K562 (cell line): ENCODE measurements around the gene DIPK1B. TPM values are rescaled to one million over a fixed set of nuclear protein-coding genes. Genes with fewer than 3 reads are reported as not detected.

Experiments used
- CAMTA2 ChIP-seq: fragments of 250-450 bp; sonication (Bioruptor Pico); conservative IDR thresholded peaks from 2 replicates; pipeline ENCODE4 v1.5.1; 2022
- CBFA2T3 ChIP-seq: fragments of 450-650 bp; IDR thresholded peaks from 2 replicates; pipeline ENCODE4 v1.6.1; 2017
- CBX2 ChIP-seq: fragments of 200-600 bp; sonication (generic); IDR thresholded peaks from one replicate; pipeline ENCODE4 v1.6.1; 2012; ENCODE audit warnings: mild to moderate bottlenecking, low read length, inconsistent platforms; ENCODE audit not compliant: insufficient read depth, poor library complexity, severe bottlenecking
- CCNT2 ChIP-seq: IDR thresholded peaks from 2 replicates; pipeline ENCODE4 v1.6.1; 2011; ENCODE audit warnings: borderline replicate concordance, low read depth, mild to moderate bottlenecking, moderate library complexity, mixed read lengths, low read length; ENCODE audit not compliant: insufficient read length; ENCODE audit errors: extremely low read depth
- DDX20 ChIP-seq: fragments of 450-650 bp; IDR thresholded peaks from 2 replicates; pipeline ENCODE4 v1.6.1; 2016; ENCODE audit warnings: missing genetic modification characterization, low read depth, mild to moderate bottlenecking, missing compliant biosample characterization, moderate library complexity
- EZH2 ChIP-seq: IDR thresholded peaks from 2 replicates; pipeline ENCODE4 v1.6.1; 2012; ENCODE audit warnings: low read depth, mild to moderate bottlenecking, inconsistent platforms, low read length, borderline replicate concordance
- FOS ChIP-seq: IDR thresholded peaks from 3 replicates; pipeline ENCODE4 v1.6.1; 2011; ENCODE audit not compliant: insufficient read length; ENCODE audit errors: extremely low read depth
- HNRNPL ChIP-seq: fragments of 200-400 bp; formaldehyde crosslinking; IDR thresholded peaks from 2 replicates; pipeline ENCODE4 v1.6.1; 2017; ENCODE audit warnings: low read depth, mild to moderate bottlenecking, low read length
- PCBP1 ChIP-seq: fragments of 200-400 bp; formaldehyde crosslinking; IDR thresholded peaks from 2 replicates; pipeline ENCODE4 v1.6.1; 2018; ENCODE audit warnings: mild to moderate bottlenecking, low read depth, low read length; ENCODE audit not compliant: poor library complexity, severe bottlenecking
- RCOR1 ChIP-seq, 2 experiments: IDR thresholded peaks; 2 replicates each; pipeline ENCODE4 v1.6.1; 2012; ENCODE audit warnings: low read depth in 2 of 2, low read length in 2 of 2, borderline replicate concordance in 1 of 2, improper control_type of control experiment in 1 of 2
- SIRT6 ChIP-seq: IDR thresholded peaks from one replicate; pipeline ENCODE4 v1.6.1; 2012; ENCODE audit warnings: low read depth, mild to moderate bottlenecking, control low read depth, inconsistent platforms, low read length, moderate library complexity
- SMARCB1 ChIP-seq: IDR thresholded peaks from 2 replicates; pipeline ENCODE4 v1.6.1; 2011; ENCODE audit warnings: improper control_type of control experiment, low read depth; ENCODE audit not compliant: insufficient read length
- SMARCC2 ChIP-seq: fragments of 450-650 bp; IDR thresholded peaks from 2 replicates; pipeline ENCODE4 v1.6.1; 2017; ENCODE audit warnings: antibody characterized with exemption, moderate library complexity, mild to moderate bottlenecking, low read depth
- SP1 ChIP-seq: sonication (generic); formaldehyde crosslinking; IDR thresholded peaks from 2 replicates; pipeline ENCODE4 v1.8.1; 2022; ENCODE audit warnings: mild to moderate bottlenecking, missing genetic modification reagents
- ZKSCAN1 ChIP-seq: fragments of 150-350 bp; IDR thresholded peaks from 2 replicates; pipeline ENCODE4 v1.6.1; 2016; ENCODE audit warnings: low read depth, low read length
- ZNF124 ChIP-seq: sonication (generic); formaldehyde crosslinking; IDR thresholded peaks from 2 replicates; pipeline ENCODE4 v1.8.1; 2022; ENCODE audit warnings: missing genetic modification reagents
- ZNF197 ChIP-seq: fragments of 200-800 bp; sonication (Bioruptor generic); IDR thresholded peaks from 2 replicates; pipeline ENCODE4 v1.6.1; 2016; ENCODE audit warnings: low read depth, missing genetic modification characterization, missing compliant biosample characterization
- ZNF589 ChIP-seq: fragments of 200-800 bp; sonication (Bioruptor generic); IDR thresholded peaks from 2 replicates; pipeline ENCODE4 v1.6.1; 2016; ENCODE audit warnings: low read depth, missing genetic modification characterization, missing compliant biosample characterization
- polyA plus RNA-seq, 8 experiments: library from polyadenylated mRNA; depleted of rRNA in 4 of 8; stranded (reverse) in 5 of 8; unstranded in 3 of 8; fragments of >200 nt; fragmentation: Nextera tagmentation in 2 of 8; fragmentation: Illumina TruSeq in 1 of 8; extraction: Ambion mirVana in 2 of 8; extraction: Trizol in 1 of 8; gene quantifications; 2 replicates each; pipeline versions ENCODE4 v1.2.1 to v1.2.3, GENCODE V29; 2011 to 2014; ENCODE audit warnings: inconsistent platforms in 1 of 8, missing spikeins in 1 of 8
- total RNA-seq, 7 experiments: library from RNA; depleted of rRNA in 6 of 7; stranded (reverse); fragments of >200 nt in 6 of 7; fragmentation: Illumina TruSeq in 2 of 7; extraction: Trizol in 2 of 7; gene quantifications; 2 replicates each; pipeline versions ENCODE4 v1.2.1 to v1.2.3, GENCODE V29; 2011 to 2021; ENCODE audit warnings: low replicate concordance in 1 of 7
- TF ChIP-seq, protein P1 (sequence below): fragments of 450-650 bp; IDR thresholded peaks from 2 replicates; pipeline ENCODE4 v1.6.1; 2016; ENCODE audit warnings: low read depth, mild to moderate bottlenecking, moderate library complexity
- TF ChIP-seq, protein P2 (sequence below): fragments of 450-650 bp; IDR thresholded peaks from 2 replicates; pipeline ENCODE4 v1.6.1; 2017; ENCODE audit warnings: antibody characterized with exemption
- TF ChIP-seq, protein P3 (sequence below), 2 experiments: fragments of 450-650 bp in 1 of 2; IDR thresholded peaks; 2 replicates each; pipeline ENCODE4 v1.6.1; 2011 to 2017; ENCODE audit warnings: low read depth in 2 of 2, antibody characterized with exemption in 1 of 2, borderline replicate concordance in 1 of 2, low read length in 1 of 2, mild to moderate bottlenecking in 1 of 2, mixed read lengths in 1 of 2; ENCODE audit not compliant: control insufficient read depth in 1 of 2

Gene DIPK1B
- total and polyA plus RNA-seq, 9 of the 15 experiments (the other 6 are each of a cell fraction or from before 2014, with no cell fraction given): 0.08 to 22.3 (median 5.9) TPM

DNA sequence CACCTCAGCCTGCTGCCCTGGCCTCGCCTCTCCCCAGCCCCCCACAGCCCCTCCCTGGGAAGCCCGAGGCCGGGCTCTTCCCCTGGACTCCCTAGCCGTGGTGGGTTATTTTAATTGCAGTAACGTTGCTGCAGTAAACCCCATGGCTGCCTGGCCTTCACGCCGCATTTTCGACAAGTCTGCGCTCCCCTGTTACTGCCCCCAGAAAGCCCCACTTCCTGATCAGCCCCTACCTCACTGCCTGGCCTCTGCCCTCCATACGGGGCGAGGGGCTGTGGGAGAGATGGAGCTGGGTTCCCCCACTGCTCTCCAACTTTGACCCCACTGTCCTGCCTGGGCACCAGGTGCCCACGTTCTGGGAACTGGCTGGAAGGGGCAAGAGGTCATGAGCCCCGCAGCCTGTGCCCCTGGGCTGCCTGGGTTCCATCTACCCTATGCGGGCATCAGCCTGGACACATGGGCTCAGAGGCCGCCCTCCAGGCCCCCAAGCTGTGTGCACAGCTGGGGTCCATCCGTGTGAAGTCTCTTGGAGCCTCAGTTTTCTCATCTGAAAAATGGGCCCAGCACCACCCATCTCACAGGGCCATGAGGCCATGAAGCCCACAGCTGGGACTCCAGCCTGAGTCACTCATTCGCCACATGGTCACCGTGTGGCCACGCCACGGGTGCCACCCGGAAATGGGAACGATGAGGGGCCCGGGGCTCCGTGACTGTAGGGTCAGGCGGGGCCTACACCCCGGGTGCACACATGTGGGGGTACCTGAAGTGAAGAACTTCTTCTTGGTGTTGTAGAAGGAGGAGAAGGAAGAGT lies 38.2 kb upstream of the DIPK1B start (continued):
- TF ChIP-seq RCOR1 (IDR thresholded peaks at IDR 0.05; ENCODE audit: borderline replicate concordance in 1 of 2, low read depth in 2 of 2, low read length in 2 of 2) (peak; percentile 36 to 86; a peak in 3 of 4 replicates), EZH2 (no peak), SIRT6 (peak; percentile 54), HNRNPL (peak; percentile 7; the same call in 1 of the 2 replicates), ZNF197 (no peak), SMARCB1 (no peak), CBFA2T3 (no peak), CAMTA2 (CRISPR knock-in tag) (peak; percentile 24; the same call in 1 of the 2 replicates), DDX20 (no peak), CCNT2 (no peak), CBX2 (no peak), ZNF124 (CRISPR knock-in tag) (no peak), SP1 (CRISPR knock-in tag) (0 out of 2 replicates have a peak, but pooled peaks have one; percentile 20), SMARCC2 (no peak), ZKSCAN1 (no peak), PCBP1 (peak; percentile 76), FOS (no peak), ZNF589 (no peak)
- TF ChIP-seq, protein P1, sequence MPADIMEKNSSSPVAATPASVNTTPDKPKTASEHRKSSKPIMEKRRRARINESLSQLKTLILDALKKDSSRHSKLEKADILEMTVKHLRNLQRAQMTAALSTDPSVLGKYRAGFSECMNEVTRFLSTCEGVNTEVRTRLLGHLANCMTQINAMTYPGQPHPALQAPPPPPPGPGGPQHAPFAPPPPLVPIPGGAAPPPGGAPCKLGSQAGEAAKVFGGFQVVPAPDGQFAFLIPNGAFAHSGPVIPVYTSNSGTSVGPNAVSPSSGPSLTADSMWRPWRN: no peak
- TF ChIP-seq, protein P2, sequence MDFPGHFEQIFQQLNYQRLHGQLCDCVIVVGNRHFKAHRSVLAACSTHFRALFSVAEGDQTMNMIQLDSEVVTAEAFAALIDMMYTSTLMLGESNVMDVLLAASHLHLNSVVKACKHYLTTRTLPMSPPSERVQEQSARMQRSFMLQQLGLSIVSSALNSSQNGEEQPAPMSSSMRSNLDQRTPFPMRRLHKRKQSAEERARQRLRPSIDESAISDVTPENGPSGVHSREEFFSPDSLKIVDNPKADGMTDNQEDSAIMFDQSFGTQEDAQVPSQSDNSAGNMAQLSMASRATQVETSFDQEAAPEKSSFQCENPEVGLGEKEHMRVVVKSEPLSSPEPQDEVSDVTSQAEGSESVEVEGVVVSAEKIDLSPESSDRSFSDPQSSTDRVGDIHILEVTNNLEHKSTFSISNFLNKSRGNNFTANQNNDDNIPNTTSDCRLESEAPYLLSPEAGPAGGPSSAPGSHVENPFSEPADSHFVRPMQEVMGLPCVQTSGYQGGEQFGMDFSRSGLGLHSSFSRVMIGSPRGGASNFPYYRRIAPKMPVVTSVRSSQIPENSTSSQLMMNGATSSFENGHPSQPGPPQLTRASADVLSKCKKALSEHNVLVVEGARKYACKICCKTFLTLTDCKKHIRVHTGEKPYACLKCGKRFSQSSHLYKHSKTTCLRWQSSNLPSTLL: no peak
- TF ChIP-seq, protein P3, sequence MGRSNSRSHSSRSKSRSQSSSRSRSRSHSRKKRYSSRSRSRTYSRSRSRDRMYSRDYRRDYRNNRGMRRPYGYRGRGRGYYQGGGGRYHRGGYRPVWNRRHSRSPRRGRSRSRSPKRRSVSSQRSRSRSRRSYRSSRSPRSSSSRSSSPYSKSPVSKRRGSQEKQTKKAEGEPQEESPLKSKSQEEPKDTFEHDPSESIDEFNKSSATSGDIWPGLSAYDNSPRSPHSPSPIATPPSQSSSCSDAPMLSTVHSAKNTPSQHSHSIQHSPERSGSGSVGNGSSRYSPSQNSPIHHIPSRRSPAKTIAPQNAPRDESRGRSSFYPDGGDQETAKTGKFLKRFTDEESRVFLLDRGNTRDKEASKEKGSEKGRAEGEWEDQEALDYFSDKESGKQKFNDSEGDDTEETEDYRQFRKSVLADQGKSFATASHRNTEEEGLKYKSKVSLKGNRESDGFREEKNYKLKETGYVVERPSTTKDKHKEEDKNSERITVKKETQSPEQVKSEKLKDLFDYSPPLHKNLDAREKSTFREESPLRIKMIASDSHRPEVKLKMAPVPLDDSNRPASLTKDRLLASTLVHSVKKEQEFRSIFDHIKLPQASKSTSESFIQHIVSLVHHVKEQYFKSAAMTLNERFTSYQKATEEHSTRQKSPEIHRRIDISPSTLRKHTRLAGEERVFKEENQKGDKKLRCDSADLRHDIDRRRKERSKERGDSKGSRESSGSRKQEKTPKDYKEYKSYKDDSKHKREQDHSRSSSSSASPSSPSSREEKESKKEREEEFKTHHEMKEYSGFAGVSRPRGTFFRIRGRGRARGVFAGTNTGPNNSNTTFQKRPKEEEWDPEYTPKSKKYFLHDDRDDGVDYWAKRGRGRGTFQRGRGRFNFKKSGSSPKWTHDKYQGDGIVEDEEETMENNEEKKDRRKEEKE (IDR thresholded peaks at IDR 0.05; ENCODE audit: borderline replicate concordance in 1 of 2, control insufficient read depth in 1 of 2, low read depth in 2 of 2, low read length in 1 of 2): no peak
